Thoracic aorta (tissue), 2 donors: Measurements from ENCODE around the gene SCO1. TPM values are rescaled to one million over a fixed set of nuclear protein-coding genes. Genes with fewer than 3 reads are reported as not detected.

Source experiments
- ATAC-seq: fragments of 150-250 bp; one replicate; pipeline ENCODE4 v1.8.0; 2017; ENCODE audit warnings: low read depth; ENCODE audit not compliant: insufficient number of reproducible peaks, low FRiP score
- DNase-seq: peaks from one replicate; pipeline ENCODE4 v3.0.0-alpha.2; 2020; ENCODE audit warnings: low spot score
- H3K27ac ChIP-seq, 2 donors: fragments of 200-600 bp; sonication (generic); 1 replicate in 1 of 2; 2 replicates in 1 of 2; pipeline ENCODE4 v1.5.1; 2016; ENCODE audit warnings: mild to moderate bottlenecking in 2 of 2, moderate library complexity in 2 of 2
- H3K27me3 ChIP-seq: fragments of 200-600 bp; sonication (generic); replicated peaks from 2 replicates; pipeline ENCODE4 v1.6.0; 2016; ENCODE audit warnings: mild to moderate bottlenecking; ENCODE audit not compliant: insufficient read depth
- H3K36me3 ChIP-seq: fragments of 200-600 bp; sonication (generic); one replicate; pipeline ENCODE4 v1.5.1; 2016
- H3K4me1 ChIP-seq, 2 donors: fragments of 200-600 bp; sonication (generic); 1 replicate in 1 of 2; 2 replicates in 1 of 2; pipeline versions ENCODE4 v1.5.1 to v1.6.0; 2016; ENCODE audit warnings: low read depth in 2 of 2, mild to moderate bottlenecking in 1 of 2; ENCODE audit not compliant: control insufficient read depth in 1 of 2
- H3K4me3 ChIP-seq: fragments of 200-600 bp; sonication (generic); 2 replicates; pipeline ENCODE4 v1.5.1; 2016; ENCODE audit warnings: mild to moderate bottlenecking
- H3K9me3 ChIP-seq: fragments of 200-600 bp; sonication (generic); 2 replicates; pipeline ENCODE4 v1.5.1; 2016
- CTCF ChIP-seq: fragments of 200-600 bp; sonication (generic); IDR thresholded peaks from one replicate; pipeline ENCODE4 v1.5.1; 2019; ENCODE audit warnings: antibody characterized with exemption
- total RNA-seq, 2 donors: library from RNA; depleted of rRNA; stranded (reverse); fragments of >200 nt; gene quantifications; one replicate each; pipeline versions ENCODE4 v1.1.0 to v1.2.3, GENCODE V29; 2016

Gene SCO1
- total RNA-seq, 2 donors from 2014 or later, result 17.9 to 32.5 TPM

DNA sequence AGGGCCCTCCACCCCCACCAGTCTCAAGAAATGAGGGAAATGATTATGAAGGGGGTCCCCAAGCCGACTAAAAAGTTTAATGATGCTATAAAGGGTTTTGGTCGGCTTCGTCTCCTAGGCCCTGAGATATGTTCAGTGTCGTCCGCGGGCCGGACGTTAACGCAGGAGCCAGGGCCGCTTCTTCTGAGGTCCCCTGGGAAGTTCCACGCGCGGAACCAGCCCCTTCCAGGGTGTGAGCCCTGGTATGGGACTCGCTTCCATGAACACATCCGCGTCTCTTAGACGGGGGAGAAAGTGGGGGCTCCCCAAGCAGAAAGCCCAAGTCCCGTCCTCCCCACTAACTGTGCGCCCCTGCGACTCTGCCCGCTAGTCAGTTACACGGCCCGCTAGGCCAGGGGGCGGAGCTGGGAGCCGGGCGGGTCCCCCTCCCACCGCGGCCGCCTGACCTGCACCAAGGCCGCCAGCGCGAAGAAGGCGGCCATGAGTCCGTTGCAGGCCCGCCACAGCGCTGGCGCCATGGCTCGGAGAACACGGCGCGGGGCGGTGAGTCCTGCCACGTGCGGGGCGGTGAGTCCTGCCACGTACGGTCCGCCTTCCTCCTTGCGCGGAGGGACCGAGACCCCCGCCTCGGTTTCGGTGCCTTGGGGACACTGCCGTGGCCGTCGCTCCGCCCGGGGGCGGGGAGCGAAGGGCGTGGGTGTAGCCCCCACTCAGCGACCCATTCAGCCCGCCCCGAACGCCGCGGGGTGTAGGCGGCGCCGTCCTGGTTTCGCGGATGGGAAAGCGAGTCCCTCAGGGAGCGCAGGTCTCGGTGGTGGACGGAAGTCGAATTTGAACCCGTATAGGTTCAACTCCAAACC lies 32.2 kb upstream of the SCO1 start, which contains the start of gene TMEM220:
TSS of gene TMEM220 (minus strand) at position 690 of the 860 bp plus-strand sequence. CDS start at position 518, 172 bp downstream.
- DNase-seq (peak; percentile 40), ATAC-seq (peak; percentile 69)
- peaks cover 4 to 18% of the 10 kb centered on the region in 2 donors for H3K4me1 ChIP-seq
- H3K9me3 ChIP-seq, result no peaks in the 10 kb centered on the region
- H3K4me3 ChIP-seq, result peak within 1 kb of the TSS; percentile 96
- peaks cover 8% of the 10 kb centered on the region for H3K36me3 ChIP-seq
- H3K27ac ChIP-seq, result peak within 1 kb of the TSS; percentile 87 to 95
- no peak for TF ChIP-seq CTCF
- H3K27me3 ChIP-seq, result no peaks in the 10 kb centered on the region

DNA sequence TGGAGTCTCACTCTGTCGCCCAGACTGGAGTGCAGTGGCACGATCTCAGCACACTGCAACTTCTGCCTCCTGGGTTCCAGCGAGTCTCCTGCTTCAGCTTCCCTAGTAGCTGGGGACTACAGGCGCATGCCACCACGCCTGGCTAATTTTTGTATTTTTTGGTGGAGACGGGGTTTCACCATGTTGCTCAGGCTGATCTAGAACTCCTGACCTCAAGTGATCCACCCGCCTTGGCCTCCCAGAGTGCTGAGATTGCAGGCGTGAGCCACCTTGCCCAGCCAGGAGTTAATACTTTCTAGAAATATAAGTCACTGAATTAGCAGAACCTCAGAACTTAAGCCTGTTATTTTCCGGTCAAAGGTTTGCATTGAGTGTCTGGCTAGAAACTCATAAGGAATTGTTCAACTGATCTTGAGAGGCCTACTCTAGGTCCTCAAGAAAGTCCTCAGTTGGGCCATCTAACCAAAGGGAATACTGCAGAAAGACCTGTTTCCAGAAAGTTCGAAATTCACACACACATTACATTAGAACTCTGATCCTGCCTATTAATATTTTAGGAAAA lies 31.1 kb upstream of the SCO1 start:
- peak overlapping the region; percentile 87 to 95 for H3K27ac ChIP-seq
- H3K27me3 ChIP-seq, result no peaks in the 10 kb centered on the region
- peaks cover 12% of the 10 kb centered on the region for H3K36me3 ChIP-seq
- TF ChIP-seq CTCF, result no peak
- ATAC-seq (no peak), DNase-seq (no peak)
- H3K4me3 ChIP-seq, result no peak overlapping the region
- no peaks in the 10 kb centered on the region for H3K9me3 ChIP-seq
- H3K4me1 ChIP-seq, result peaks cover 4 to 18% of the 10 kb centered on the region in 2 donors

- no peak for TF ChIP-seq CTCF
- no peaks in the 10 kb centered on the region for H3K27me3 ChIP-seq
- no peak for DNase-seq
- H3K4me1 ChIP-seq, result peaks cover 4 to 18% of the 10 kb centered on the region in 2 donors
- peaks cover 21% of the 10 kb centered on the region for H3K36me3 ChIP-seq
- H3K9me3 ChIP-seq, result no peaks in the 10 kb centered on the region
- no peak for ATAC-seq
- H3K4me3 ChIP-seq, result no peak overlapping the region
- H3K27ac ChIP-seq, result no peak overlapping the region
Observed at GRCh38 chr17:10727192-10727591, 29.9 kb upstream of the SCO1 start.

- no peaks in the 10 kb centered on the region for H3K27me3 ChIP-seq
- no peaks in the 10 kb centered on the region for H3K9me3 ChIP-seq
- no peak overlapping the region for H3K4me3 ChIP-seq
- H3K27ac ChIP-seq, result no peak overlapping the region
- peaks cover 4 to 15% of the 10 kb centered on the region in 2 donors for H3K4me1 ChIP-seq
- ATAC-seq (no peak), DNase-seq (no peak)
- TF ChIP-seq CTCF, result no peak
- peaks cover 22% of the 10 kb centered on the region for H3K36me3 ChIP-seq
Observed at GRCh38 chr17:10726196-10726595, 28.9 kb upstream of the SCO1 start.

DNA sequence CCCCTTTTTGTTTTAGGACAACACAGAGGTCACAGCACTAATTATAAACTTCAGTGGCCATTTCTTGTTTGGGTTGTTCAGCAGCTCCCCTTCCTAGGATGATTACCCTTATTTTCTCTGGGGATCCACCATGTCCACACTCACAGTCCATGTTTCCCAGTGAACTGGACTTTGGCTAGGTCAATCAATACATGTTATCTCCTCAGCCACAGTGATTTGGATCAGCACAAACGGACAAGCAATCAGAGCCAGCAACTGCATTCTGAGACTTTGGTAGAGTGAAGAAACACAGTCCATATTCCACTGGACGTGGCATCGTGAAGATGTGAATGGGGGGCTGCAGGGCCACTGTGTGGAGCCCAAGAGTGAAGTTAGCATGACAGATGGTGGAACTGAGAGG lies 27.9 kb upstream of the SCO1 start:
- DNase-seq, result no peak
- no peak for ATAC-seq
- peaks cover 0 to 8% of the 10 kb centered on the region in 2 donors for H3K4me1 ChIP-seq
- H3K4me3 ChIP-seq, result no peak overlapping the region
- peaks cover 26% of the 10 kb centered on the region for H3K36me3 ChIP-seq
- H3K9me3 ChIP-seq, result no peaks in the 10 kb centered on the region
- H3K27me3 ChIP-seq, result no peaks in the 10 kb centered on the region
- no peak for TF ChIP-seq CTCF
- no peak overlapping the region for H3K27ac ChIP-seq
